Transverse colon (tissue), 3 donors: ENCODE data around the gene TM4SF4.

ENCODE experiments used
- CTCF ChIP-seq, 5 experiments: fragments of 200-600 bp in 3 of 5; fragments of 450-650 bp in 2 of 5; sonication (generic) in 3 of 5; IDR thresholded peaks; 1 replicate in 2 of 5; 2 replicates in 3 of 5; pipeline ENCODE4 v1.5.1; 2016 to 2017; ENCODE audit warnings: antibody characterized with exemption in 5 of 5, inconsistent platforms in 3 of 5, mild to moderate bottlenecking in 2 of 5, moderate library complexity in 1 of 5
- EP300 ChIP-seq: sonication (generic); formaldehyde crosslinking; IDR thresholded peaks from one replicate; pipeline ENCODE4 v1.6.1; 2017; ENCODE audit warnings: antibody characterized with exemption, low read depth
- POLR2A ChIP-seq: fragments of 450-650 bp; IDR thresholded peaks from one replicate; pipeline ENCODE4 v1.6.1; 2016; ENCODE audit warnings: antibody characterized with exemption, mild to moderate bottlenecking, moderate library complexity

GRCh38 chr3:149430216-149430615 is 44.3 kb upstream of the TM4SF4 start:
- TF ChIP-seq EP300 (no peak), CTCF (IDR thresholded peaks at IDR 0.05) (no peak), POLR2A (no peak)
